ENCODE measurements around the gene GAPDHS.
A peak's percentile ranks its signal among the peaks of the same experiment; 100 is the strongest.

GAPDHS gene

GRCh38 chr19:35533201-35533821 lies at the start of gene GAPDHS:
TSS of gene GAPDHS (plus strand) at chr19:35533456. CDS start at chr19:35533528, 72 bp downstream.
- DNase-seq: no peak

DNA sequence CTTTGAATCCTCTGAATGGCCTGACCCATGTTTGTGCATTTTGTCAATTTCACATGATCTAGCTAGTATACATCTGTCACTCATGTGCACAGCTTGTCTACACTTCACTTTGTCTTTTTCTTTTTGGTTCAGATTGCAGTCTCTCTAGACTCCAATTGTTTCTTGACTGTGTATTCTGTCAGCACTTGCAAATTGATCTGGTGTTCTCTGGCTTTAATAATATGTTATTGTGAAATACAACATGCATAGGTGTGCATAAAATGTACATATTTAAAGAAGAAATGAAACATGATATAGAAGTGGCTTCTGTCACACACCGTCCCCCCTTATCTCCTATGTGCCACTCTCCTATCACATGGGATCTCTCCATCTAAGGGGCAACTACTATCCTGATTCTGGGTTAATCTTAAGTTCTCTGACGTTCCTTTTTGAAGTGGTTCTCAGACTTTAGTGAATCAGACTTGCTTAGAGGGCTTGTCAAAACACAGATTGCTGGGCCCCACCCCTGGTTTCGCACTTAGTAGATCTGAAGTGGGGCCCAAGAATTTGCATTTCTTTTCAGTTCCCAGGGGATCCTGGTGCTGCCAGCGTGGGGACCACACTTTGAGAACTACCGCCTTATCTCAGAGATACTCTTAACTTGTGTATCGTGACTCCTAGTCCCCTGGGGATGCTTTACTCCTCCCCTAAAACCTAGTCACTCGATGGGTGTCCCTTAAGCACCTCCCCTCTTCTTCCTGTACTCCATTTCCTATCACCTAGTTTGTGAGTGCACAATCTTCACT lies 48.8 kb upstream of the GAPDHS start:
- no peak for DNase-seq

DNA sequence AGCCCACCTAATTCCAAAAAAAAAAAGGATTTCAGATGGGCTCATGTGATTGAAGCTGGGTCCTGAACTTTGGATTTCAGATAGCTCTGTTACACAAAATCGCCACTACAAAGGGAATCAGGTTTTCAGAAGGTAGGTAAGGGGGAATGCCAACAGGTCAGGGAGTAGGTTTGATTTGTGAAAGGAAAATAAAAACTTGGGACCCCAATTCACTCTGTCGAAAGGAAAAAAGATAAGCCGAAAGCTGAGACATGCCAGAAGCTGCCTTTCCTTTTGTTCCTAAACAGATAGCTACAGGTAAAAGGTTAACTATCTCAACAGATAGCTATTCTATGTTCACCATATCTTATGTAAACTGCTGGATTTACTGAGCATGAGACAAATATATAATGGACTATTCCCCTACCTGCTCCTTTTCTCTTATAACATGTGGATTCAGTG lies 47.0 kb upstream of the GAPDHS start:
- no peak for DNase-seq

DNA sequence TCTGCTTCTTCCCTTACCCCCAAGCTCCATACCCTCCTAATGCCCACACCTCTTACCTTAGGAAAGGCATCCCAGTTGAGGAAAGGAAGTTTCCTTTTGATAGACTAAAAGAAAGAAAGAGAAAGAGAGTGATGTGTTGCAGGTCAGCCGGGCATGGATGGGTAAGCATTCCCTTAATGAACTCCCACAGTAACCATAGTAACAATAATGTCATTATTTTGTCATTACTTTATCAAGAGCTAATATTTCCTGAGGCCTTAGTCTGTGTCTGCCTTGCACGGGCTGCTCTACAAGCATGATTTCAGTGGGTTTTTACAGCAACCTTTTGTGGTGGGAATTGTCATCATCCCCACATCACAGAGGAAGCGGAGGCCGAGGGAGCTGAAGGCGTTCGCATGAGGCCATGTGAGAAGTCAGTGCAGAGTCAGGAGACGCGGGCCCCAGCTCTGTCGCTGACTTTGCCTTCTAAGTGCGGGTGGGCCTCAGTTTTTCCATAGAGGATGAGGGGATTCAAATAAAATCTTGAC lies 45.5 kb upstream of the GAPDHS start:
- no peak for DNase-seq

DNA sequence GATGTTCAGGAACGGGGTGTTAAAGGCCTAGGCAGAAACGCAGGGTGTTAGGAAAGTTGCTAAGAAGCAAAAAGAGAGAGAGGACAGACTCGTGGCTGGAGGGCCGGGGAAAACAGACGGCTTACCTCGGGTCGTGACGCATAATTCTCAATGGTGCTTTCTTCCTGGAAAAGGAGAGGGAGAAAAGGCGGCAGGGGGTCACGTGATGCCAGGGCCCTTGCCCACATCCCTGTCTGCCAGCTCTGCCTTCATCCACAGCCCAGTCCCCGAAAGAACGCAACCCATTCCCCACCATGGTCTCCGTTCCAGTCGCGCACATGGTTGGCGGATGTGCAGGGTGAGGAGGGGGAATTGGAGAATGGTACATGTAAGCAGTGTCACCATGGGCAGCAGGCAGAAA lies 44.6 kb upstream of the GAPDHS start:
- DNase-seq: no peak

- no peak for DNase-seq
Measured at GRCh38 chr19:35490364-35490763, 42.9 kb upstream of the GAPDHS start, which contains the start of gene KRTDAP. TSS of gene KRTDAP (minus strand) at chr19:35490464. CDS start at chr19:35490442, 22 bp downstream.

- DNase-seq: no peak
Measured at GRCh38 chr19:35491836-35492360, 41.4 kb upstream of the GAPDHS start.

- DNase-seq: no peak
Measured at GRCh38 chr19:35493971-35494370, 39.3 kb upstream of the GAPDHS start.

DNA sequence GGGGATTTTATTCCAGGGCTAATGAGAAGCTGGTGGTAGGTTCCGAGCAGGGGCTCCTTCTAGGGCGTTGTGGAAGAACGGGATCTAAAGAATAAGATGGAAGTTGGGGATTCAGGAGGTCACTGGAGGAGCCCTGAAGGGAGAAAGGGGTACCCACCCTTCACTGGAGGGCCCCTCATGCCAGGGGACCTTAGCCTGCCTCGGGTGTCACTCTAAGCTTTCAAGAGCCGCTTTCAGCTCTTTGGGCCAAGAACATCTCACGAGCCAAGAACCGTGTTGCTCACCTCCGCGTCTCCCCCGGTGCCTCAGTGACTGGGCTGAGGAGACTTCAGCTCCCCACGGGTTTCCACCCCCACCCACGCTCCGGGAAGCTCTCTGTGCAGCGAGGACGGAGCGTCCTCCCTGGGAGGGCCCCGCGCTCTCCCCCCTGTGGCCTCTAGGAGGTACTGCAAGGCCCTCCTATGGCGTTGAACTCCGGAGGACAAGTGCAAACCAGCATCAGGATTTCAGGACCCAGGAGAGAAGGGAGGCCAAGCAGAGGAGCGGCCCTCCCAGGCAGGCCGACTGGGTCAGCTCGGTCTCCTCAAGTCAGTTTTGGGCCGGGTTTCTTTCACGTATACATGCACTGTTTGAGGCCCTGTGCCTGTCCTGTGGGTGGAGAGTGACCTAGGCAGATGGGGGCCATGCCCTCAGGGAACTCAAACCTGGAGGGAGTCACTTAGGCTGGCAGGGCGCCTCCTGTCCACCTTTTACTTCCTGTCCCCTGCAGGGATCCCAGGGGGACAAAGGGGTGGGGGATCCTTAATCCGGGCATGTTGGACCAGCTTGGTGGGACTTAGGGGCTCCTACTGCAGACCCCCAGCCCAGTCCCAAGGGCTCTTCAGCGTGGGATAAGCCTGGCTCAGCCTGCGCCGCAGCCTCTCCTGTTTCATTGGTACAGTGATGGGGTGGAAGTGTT lies 37.9 kb upstream of the GAPDHS start:
- DNase-seq: peak; percentile 86

DNA sequence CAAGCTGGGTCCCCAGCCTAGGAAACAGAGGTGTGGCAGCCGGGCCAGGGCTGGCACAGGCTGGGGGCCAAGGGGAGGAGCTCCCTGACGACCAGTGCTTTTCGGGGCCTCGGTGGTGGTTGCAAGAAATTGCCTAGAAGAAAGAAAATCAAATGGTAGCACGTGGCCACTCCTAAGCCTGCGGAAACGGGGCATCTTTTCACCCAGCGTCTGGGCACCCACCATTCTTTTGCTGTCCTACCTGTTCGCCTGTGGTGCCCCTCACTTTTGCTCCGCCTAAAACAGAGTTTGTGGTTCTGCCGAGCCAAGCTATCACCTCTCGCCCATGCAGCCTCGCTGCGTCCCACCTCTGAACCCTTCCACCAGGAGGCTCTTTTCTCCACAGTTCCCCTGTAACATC lies 35.9 kb upstream of the GAPDHS start:
- no peak for DNase-seq

- DNase-seq: no peak
Measured at GRCh38 chr19:35498220-35498619, 35.0 kb upstream of the GAPDHS start.

DNA sequence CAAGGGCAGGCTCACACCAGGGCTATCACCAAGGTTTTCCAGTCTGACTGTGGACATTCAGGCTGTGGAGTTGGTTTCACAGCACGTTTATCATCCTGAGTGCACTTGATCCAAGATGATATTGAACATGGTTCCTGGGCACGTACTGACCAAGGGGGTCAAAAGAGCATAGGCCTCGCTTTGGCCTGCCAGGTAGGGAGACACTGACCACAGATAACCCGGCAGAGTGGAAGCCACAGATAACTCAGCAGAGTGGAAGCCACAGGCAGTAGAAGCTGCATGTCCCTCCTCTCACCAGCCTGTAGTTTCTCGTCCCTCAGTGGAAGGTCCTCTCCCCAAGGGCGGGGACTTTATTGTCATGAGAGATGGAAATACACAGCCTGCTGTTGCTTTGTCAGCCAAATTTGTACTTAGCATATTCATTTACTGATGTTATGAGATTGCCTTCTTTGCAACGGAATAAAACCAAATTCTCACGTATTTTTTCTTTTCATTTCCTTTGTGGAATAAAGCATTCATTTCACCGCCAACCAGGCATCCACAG lies 34.2 kb upstream of the GAPDHS start:
- DNase-seq: no peak

GRCh38 chr19:35500611-35501010 lies 32.6 kb upstream of the GAPDHS start:
- DNase-seq: no peak

DNA sequence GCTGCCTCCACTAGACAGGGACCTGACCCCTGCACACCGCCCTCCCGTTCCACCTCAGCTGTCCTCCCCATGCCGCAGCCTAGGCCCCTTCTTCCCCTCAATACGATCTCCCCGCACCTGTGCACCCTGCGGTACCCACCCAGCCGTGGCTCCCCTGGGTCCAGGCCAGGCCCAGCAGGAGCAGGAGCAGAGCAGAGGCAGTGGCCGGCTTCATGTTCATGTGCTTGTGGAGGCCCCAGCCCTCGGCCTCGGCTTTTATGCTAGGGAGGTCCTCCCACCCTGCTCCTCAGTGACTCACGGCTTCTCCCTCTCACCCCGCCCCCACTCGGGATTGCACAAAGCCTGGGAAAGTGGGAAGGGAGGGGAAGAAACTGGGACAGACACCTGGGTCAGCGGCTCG lies 31.6 kb upstream of the GAPDHS start:
- no peak for DNase-seq

DNA sequence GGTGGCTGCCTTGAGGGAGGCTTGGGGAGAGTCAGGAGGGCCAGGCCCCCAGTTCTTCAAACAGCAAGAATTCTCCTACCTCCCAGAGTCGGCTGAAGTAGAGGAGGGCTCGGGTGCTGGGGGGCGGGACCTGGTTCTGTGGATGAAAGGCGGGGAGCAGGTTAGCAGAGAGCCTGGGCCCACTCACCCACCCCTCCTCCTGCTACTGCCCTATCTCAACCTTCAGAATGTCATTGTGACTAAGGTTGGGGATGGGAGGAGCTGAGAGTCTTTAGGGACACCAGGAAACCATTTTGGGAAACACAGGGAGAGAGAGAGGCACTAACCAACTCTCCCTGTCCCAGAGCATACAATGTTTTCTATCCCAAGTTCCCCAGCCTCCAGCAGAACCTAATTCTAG lies 30.5 kb upstream of the GAPDHS start:
- DNase-seq: no peak

- no peak for DNase-seq
Measured at GRCh38 chr19:35506011-35506410, 27.2 kb upstream of the GAPDHS start.

- no peak for DNase-seq
Measured at GRCh38 chr19:35507561-35507960, 25.7 kb upstream of the GAPDHS start.

GRCh38 chr19:35508129-35508528 lies 25.1 kb upstream of the GAPDHS start:
- no peak for DNase-seq

DNA sequence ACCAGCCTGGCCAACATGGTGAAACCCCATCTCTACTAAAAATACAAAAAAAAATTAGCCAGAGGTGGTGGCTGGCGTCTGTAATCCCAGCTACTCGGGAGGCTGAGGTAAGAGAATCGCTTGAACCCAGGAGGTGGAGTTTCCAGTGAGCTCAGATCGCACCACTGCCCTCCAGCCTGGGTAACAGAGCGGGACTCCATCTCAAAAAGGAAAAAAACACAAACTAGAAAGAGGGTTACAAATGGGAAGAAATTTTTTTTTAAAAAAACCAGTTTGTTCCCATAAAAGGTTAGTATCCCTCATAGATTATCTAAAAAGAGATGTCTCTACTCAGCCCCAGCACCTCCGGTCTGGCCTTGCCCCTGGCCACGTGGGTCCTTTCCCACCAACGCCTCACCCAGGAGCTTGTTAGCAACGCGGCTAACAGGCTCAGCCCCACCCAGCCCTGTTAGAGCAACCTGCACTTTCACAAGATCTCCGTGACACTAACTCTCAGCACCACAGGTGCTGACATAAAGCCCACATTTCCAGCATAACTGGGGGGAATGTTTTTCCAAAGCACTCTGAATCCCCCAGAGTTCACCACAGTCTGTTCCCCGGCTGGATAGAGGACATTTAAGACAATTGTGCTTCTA lies 24.1 kb upstream of the GAPDHS start:
- peak; percentile 66 for DNase-seq

GRCh38 chr19:35509861-35510625 lies 23.2 kb upstream of the GAPDHS start:
- DNase-seq: peak; percentile 91

GRCh38 chr19:35510626-35510964 lies 22.7 kb upstream of the GAPDHS start:
- no peak for DNase-seq

Measured in activated CD8-positive, alpha-beta memory T cell treated with anti-CD3 and anti-CD28 coated beads for 24 hours (primary cell).